Activated B cell treated with CpG ODN at 0.5 μM for 24 hours (primary cell): ENCODE data around the gene PPM1J. TPM values are rescaled to one million over a fixed set of nuclear protein-coding genes. Genes with fewer than 3 reads are reported as not detected.
A peak's percentile ranks its signal among the peaks of the same experiment; 100 is the strongest.

ENCODE experiments used
- ATAC-seq: fragments of 200-7000 bp; cut with Tn5 transposase; one replicate; pipeline ENCODE4 v1.10.0; 2021; ENCODE audit warnings: low read depth, mild to moderate bottlenecking, moderate library complexity
- CTCF ChIA-PET: fragments of 350-600 bp; sonication (Branson Sonifier 250); formaldehyde crosslinking; loops from one replicate; lab custom pipeline; 2021; ENCODE audit warnings: antibody characterized with exemption; lab: Charles Lee
- POLR2A ChIA-PET: fragments of 350-600 bp; sonication (Branson Sonifier 250); formaldehyde crosslinking; loops from one replicate; lab custom pipeline; 2021; ENCODE audit warnings: antibody characterized with exemption; lab: Charles Lee
- DNase-seq: peaks from one replicate; pipeline ENCODE4 v3.0.0; 2022
- H3K27ac Mint-ChIP-seq: one replicate; pipeline ENCODE4 v1.8.0; 2020; ENCODE audit warnings: mixed read lengths
- H3K27me3 Mint-ChIP-seq: one replicate; pipeline ENCODE4 v1.8.0; 2021; ENCODE audit warnings: mixed read lengths
- H3K36me3 Mint-ChIP-seq: one replicate; pipeline ENCODE4 v1.8.0; 2021; ENCODE audit warnings: low read depth, mixed read lengths
- H3K4me1 Mint-ChIP-seq: one replicate; pipeline ENCODE4 v1.8.0; 2021; ENCODE audit warnings: mixed read lengths
- H3K4me3 Mint-ChIP-seq: one replicate; pipeline ENCODE4 v1.8.0; 2020; ENCODE audit warnings: mild to moderate bottlenecking, mixed read lengths
- H3K9me3 Mint-ChIP-seq: one replicate; pipeline ENCODE4 v1.8.0; 2020; ENCODE audit warnings: mixed read lengths
- CTCF ChIP-seq: fragments of 200-600 bp; IDR thresholded peaks from one replicate; pipeline ENCODE4 v1.8.0; 2022; ENCODE audit warnings: antibody characterized with exemption, mild to moderate bottlenecking
- intact Hi-C: fragments of 100-400 bp; cut with micrococcal nuclease; formaldehyde crosslinking; loops from one replicate; pipeline ENCODE4 v1.15.1; 2024
- total RNA-seq: library from RNA; stranded (reverse); gene quantifications from 2 replicates; pipeline ENCODE4 v1.2.3, GENCODE V29; 2022

The PPM1J gene
- total RNA-seq, 1 donor from 2014 or later = 0.75 TPM

GRCh38 chr1:112674440-112674985, 40.6 kb downstream of the PPM1J start, which contains the start of gene MOV10:
MOV10 (plus strand) TSS chr1:112674659; CDS start chr1:112674913, 254 bp downstream.
- DNase-seq (peak; percentile 45), ATAC-seq (peak; percentile 69)
- POLR2A ChIA-PET = interaction anchor here (0.6 to 4.7 kb wide), 17 partner anchors 10 to 283 kb away, joined by 3 to 39 read pairs (median 4); partner anchors contain the start of genes CAPZA1, PPM1J, RHOC and ST7L
- Mint-ChIP-seq H3K36me3 (peaks cover 32% of the 10 kb centered on the region), H3K4me1 (peaks cover 35% of the 10 kb centered on the region), H3K27me3 (no peaks in the 10 kb centered on the region), H3K9me3 (no peaks in the 10 kb centered on the region), H3K27ac (peak within 1 kb of the TSS; percentile 88), H3K4me3 (peak within 1 kb of the TSS; percentile 97)
- CTCF ChIA-PET = interaction anchor here (1.0 to 3.8 kb wide), 8 partner anchors 25 to 398 kb away, joined by 3 to 29 read pairs (median 6); partner anchors contain the start of genes LRIG2, PPM1J and RHOC
- intact Hi-C loops = loop anchor here (1.0 to 10.0 kb wide), 5 partner anchors 26 to 170 kb away; partner anchors contain the start of genes RHOC and WNT2B
- no peak for TF ChIP-seq CTCF

GRCh38 chr1:112673592-112674439, 41.3 kb downstream of the PPM1J start:
- intact Hi-C loops = loop anchor here (1.0 to 10.0 kb wide), 5 partner anchors 26 to 169 kb away; partner anchors contain the start of genes RHOC and WNT2B
- Mint-ChIP-seq H3K9me3 (no peaks in the 10 kb centered on the region), H3K27me3 (no peaks in the 10 kb centered on the region), H3K36me3 (peaks cover 39% of the 10 kb centered on the region), H3K4me1 (peaks cover 38% of the 10 kb centered on the region), H3K4me3 (peak overlapping the region; percentile 97), H3K27ac (peak overlapping the region; percentile 88)
- POLR2A ChIA-PET = interaction anchor here (0.6 to 4.7 kb wide), 15 partner anchors 9 to 283 kb away, joined by 3 to 39 read pairs (median 4); partner anchors contain the start of genes CAPZA1, PPM1J and ST7L
- peak; percentile 3 for ATAC-seq
- CTCF ChIA-PET = interaction anchor here (1.1 to 3.8 kb wide), 11 partner anchors 10 to 399 kb away, joined by 3 to 29 read pairs (median 6); partner anchors contain the start of genes LRIG2, PPM1J and RHOC
- no peak for TF ChIP-seq CTCF
- no peak for DNase-seq

GRCh38 chr1:112672842-112673241, 42.3 kb downstream of the PPM1J start:
- H3K27me3 Mint-ChIP-seq = no peaks in the 10 kb centered on the region
- H3K4me1 Mint-ChIP-seq = peaks cover 46% of the 10 kb centered on the region
- intact Hi-C loops = loop anchor here (5.0 to 10.0 kb wide), 2 partner anchors 36 to 168 kb away; partner anchors contain the start of gene WNT2B
- no peak for DNase-seq
- ATAC-seq = no peak
- peak overlapping the region; percentile 51 for H3K27ac Mint-ChIP-seq
- no peak overlapping the region for H3K4me3 Mint-ChIP-seq
- H3K9me3 Mint-ChIP-seq = no peaks in the 10 kb centered on the region
- no peak for TF ChIP-seq CTCF
- CTCF ChIA-PET = interaction anchor here (0.7 to 3.8 kb wide), 9 partner anchors 9 to 282 kb away, joined by 3 to 29 read pairs (median 5); partner anchors contain the start of genes PPM1J and RHOC
- POLR2A ChIA-PET = interaction anchor here (3.6 to 4.7 kb wide), 2 partner anchors 43 to 54 kb away, joined by 13 to 39 read pairs; partner anchors contain the start of genes CAPZA1, PPM1J and ST7L
- peaks cover 47% of the 10 kb centered on the region for H3K36me3 Mint-ChIP-seq

GRCh38 chr1:112672009-112672408, 43.1 kb downstream of the PPM1J start:
- Mint-ChIP-seq H3K36me3 (peaks cover 54% of the 10 kb centered on the region), H3K4me1 (peaks cover 46% of the 10 kb centered on the region), H3K27me3 (no peaks in the 10 kb centered on the region), H3K4me3 (no peak overlapping the region), H3K27ac (peak overlapping the region; percentile 35), H3K9me3 (no peaks in the 10 kb centered on the region)
- ATAC-seq = no peak
- intact Hi-C loops = loop anchor here (5.0 to 10.0 kb wide), 2 partner anchors 35 to 167 kb away; partner anchors contain the start of gene WNT2B
- ChIA-PET CTCF (interaction anchor here (1.0 to 3.8 kb wide), 5 partner anchors 8 to 281 kb away, joined by 3 to 29 read pairs (median 5); partner anchors contain the start of gene PPM1J), POLR2A (interaction anchor here (4.7 kb wide), 1 partner anchor 53 kb away, joined by 39 read pairs; the partner anchor contains the start of genes CAPZA1 and ST7L)
- TF ChIP-seq CTCF = no peak
- DNase-seq = no peak
